ENCODE data around the gene CKS1B.
"Not testable (repeated sequence)": the region's sequence is repeated elsewhere in the genome, so short reads cannot be mapped to it uniquely, and the experiment has no call there.

CKS1B gene

GRCh38 chr1:154987326-154987725 is 12.8 kb downstream of the CKS1B start:
- DNase-seq (ENCODE audit: low read depth in 2 of 2) = no peak

- no peak for DNase-seq (ENCODE audit: low read depth in 2 of 2)
These were observed 13.8 kb downstream of the CKS1B start for GRCh38 chr1:154988058-154988954.

GRCh38 chr1:154989195-154989860 is 14.8 kb downstream of the CKS1B start:
- DNase-seq (ENCODE audit: low read depth in 2 of 2) = no peak

- no peak for DNase-seq (ENCODE audit: low read depth in 2 of 2)
These were observed 15.8 kb downstream of the CKS1B start for GRCh38 chr1:154990276-154990675.

GRCh38 chr1:154992721-154993571 is 18.5 kb downstream of the CKS1B start:
- no peak for DNase-seq (ENCODE audit: low read depth in 2 of 2)

- DNase-seq (ENCODE audit: low read depth in 2 of 2) = no peak
These were observed 19.2 kb downstream of the CKS1B start, which contains the start of gene LENEP for GRCh38 chr1:154993572-154994268. TSS of gene LENEP (plus strand) at chr1:154993586. CDS start at chr1:154993608, 22 bp downstream.

- DNase-seq (ENCODE audit: low read depth in 2 of 2) = no peak
These were observed 19.7 kb downstream of the CKS1B start for GRCh38 chr1:154994269-154994587.

GRCh38 chr1:154994591-154994990 is 20.1 kb downstream of the CKS1B start:
- no peak for DNase-seq (ENCODE audit: low read depth in 2 of 2)

- DNase-seq (ENCODE audit: low read depth in 2 of 2) = not testable (repeated sequence)
These were observed 21.0 kb downstream of the CKS1B start for GRCh38 chr1:154995301-154995983.

GRCh38 chr1:154996966-154997701 is 22.7 kb downstream of the CKS1B start:
- no peak for DNase-seq (ENCODE audit: low read depth in 2 of 2)

GRCh38 chr1:154998201-154998780 is 23.8 kb downstream of the CKS1B start:
- DNase-seq (ENCODE audit: low read depth in 2 of 2) = no peak

- DNase-seq (ENCODE audit: low read depth in 2 of 2) = peak in 1 of 2 donors; percentile 34
These were observed 24.5 kb downstream of the CKS1B start for GRCh38 chr1:154998818-154999570.

- DNase-seq (ENCODE audit: low read depth in 2 of 2) = no peak
These were observed 25.3 kb downstream of the CKS1B start for GRCh38 chr1:154999571-155000410.

GRCh38 chr1:155000411-155000725 is 25.9 kb downstream of the CKS1B start:
- no peak for DNase-seq (ENCODE audit: low read depth in 2 of 2)

- peak; percentile 59 to 71 for DNase-seq (ENCODE audit: low read depth in 2 of 2)
These were observed 26.4 kb downstream of the CKS1B start for GRCh38 chr1:155000726-155001424.

- DNase-seq (ENCODE audit: low read depth in 2 of 2) = no peak
These were observed 26.9 kb downstream of the CKS1B start for GRCh38 chr1:155001425-155001674.

GRCh38 chr1:155001675-155002463 is 27.4 kb downstream of the CKS1B start:
- DNase-seq (ENCODE audit: low read depth in 2 of 2) = peak; percentile 95 to 98
